ENCODE results near the gene HHIPL1.
A peak's percentile ranks its signal among the peaks of the same experiment; 100 is the strongest.

Gene HHIPL1

DNA sequence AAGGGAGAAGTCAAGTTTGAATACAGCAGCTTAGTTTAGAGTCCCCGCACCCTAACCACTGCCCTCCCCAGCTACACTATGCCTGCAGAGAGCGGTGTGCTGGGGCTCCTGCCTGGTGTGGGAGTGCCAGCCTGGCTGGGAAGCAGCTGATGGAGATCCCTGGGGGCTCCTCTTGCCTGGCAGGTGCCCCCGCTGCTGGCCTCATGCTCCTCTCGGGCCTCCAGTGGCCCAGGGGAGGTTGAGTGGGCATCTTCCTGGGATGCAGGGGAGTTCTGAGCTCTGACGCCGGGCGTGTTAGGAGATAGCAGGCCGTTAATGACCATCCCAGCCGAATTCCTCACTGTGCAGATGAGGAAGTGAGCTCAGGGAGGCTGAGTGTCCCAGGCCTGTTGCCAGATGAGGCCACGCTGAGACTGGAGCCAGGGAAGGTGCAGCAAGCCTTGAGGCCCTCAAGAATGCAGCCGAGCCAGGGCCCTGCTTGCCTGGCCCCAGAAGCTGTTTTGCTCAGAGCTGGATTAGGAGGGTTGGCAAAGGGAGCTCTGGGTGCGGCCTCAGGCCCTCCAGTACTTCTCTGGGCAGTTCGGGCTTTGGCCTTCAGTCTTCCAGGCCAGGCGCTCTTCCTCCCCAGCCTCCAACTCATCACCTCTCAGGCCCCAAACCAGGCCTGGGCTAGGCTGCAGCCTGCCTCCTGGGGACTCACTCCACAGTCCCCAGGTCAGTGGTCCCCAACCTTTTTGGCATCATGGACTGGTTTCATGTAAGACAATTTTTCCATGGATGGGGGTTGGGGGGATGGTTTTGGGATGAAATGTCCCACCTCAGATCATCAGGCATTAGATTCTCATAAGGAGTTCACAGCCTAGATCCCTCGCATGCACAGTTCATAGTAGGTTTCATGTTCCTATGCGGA is 32.6 kb downstream of the HHIPL1 start:
- no peak for DNase-seq

DNA sequence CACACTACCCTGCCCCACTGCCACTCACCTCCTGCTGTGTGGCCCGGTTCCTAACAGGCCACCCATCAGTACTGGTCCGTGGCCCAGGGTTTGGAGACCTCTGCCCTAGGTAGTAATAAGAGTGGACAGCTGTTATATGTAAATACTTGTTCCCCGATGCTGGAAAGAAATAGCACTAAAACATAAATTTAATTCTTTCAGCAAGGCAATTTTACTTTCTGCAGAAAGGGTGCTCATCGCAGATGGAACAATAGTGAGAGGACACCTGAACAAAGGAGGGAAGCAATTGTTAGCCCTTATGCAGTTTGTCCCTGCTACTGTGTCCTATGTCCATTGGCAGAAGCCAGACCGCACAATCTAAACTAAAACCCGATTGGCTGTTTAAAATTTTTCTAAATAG is 33.3 kb downstream of the HHIPL1 start:
- DNase-seq = no peak

GRCh38 chr14:99679111-99679510 is 34.2 kb downstream of the HHIPL1 start:
- no peak for DNase-seq

DNA sequence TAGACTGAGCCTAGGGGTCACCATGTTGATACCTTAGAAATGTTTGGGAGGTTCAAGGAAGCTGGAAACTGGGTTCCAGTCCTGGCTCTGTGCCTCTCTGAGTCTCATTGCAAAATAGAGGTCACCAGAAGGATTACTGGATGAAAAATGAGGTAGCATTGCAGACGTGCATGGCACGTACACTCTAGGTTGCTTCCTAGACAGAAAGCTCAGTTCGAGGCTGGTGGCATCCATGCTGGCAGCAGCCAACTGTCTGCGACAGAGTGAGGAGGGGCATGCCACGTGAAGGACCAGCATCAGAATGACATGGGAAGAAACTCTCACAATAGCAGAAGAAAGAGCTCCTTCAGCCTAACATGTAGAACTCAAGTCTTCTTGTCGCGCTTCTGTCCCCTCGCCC is 34.6 kb downstream of the HHIPL1 start:
- DNase-seq = no peak

DNA sequence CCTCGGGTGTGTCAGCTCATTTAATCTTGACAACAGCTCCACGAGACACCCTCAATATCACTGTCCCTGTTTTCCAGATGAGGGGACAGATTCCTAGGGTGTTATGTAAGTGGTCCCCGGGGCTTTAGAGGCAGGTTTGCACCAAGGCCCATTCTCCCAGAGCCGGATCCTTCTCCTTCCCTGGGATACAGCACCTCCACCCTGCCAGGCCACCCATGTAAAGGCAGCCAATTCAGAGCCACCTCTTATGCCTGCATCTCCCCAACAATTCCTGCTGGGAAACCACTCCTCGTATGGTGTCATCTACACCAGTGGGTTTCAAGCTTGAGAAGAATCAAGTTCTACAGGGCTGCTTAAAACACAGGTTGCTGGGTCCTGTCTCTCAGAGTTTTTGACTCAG is 35.1 kb downstream of the HHIPL1 start:
- DNase-seq = no peak

DNA sequence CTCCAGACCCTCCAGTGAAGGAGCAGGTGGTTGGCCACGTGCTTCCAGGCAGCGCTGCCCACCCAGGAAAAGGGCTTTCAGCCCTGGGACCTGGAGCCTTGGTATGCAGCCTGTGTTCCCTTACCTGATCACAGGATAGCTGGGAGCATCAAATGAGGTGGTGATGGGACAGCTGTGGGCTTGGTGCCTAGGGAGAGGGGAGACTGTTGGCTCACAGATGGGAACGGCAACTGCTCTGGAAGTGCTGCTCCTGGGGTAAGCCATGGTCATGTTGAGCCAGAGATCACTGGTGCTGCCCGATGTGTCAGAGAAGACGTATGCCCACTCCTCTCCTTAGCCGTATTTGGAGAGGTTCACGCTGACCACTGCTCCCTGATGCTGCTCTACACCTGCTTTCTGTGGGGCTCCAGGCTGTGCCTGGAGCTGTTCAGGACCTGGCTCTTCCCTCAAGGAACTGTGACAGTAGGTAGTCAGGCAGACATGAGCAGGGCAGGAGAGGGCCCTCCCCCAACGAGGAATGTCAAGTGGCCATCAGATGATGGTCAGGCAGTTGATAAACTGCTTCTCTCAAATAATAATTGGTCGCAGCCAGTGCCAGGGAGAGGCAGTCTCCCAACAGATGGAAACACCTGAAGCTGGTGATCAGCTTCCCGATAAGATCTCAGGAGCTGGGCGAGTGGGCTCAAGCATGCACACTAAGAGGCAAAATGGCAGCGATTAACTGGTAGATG is 36.3 kb downstream of the HHIPL1 start:
- no peak for DNase-seq

DNA sequence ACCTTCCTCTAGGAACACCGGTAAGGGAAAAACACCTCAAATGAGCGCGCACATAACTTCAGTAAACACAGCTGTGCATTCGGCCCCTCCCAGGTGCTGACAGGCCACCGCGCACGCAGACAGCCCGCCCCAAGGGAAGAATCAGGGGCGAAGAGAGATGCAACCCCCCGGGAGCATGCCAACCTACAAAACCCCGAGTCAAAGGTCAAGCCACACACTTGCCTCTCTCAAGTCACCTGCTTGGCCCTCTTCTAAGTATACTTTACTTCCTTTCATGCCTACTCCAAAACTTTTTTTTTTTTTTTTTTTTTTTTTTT is 36.9 kb downstream of the HHIPL1 start:
- DNase-seq = no peak

- no peak for DNase-seq
These were observed 38.1 kb downstream of the HHIPL1 start for GRCh38 chr14:99682809-99683618.

GRCh38 chr14:99683619-99684409 is 38.9 kb downstream of the HHIPL1 start, which contains the start of gene CYP46A1:
Gene CYP46A1, plus strand, starts transcription at chr14:99684298. Its CDS starts 120 bp downstream, at chr14:99684418.
- peak; percentile 78 to 95 for DNase-seq

DNA sequence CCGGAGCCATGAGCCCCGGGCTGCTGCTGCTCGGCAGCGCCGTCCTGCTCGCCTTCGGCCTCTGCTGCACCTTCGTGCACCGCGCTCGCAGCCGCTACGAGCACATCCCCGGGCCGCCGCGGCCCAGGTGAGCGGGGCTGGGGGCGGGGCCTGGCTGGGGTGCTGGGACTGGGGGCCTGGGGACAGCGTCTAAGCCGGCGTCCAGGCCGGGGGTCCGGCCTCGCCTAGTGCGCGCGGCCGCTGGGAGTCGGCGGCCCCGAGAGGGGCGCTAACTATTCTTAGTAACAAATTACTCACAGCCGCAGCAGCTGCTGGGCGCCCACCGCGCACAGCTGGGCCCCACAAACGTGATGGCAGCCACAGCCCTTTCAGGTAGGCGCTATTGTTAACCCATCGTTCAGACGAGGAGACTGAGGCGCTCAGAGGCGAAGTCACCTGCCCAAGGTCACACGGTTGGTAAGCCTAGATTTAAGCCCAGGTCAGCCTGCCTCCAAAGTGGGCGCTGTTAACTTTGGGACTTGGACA is 39.5 kb downstream of the HHIPL1 start:
- DNase-seq = no peak

GRCh38 chr14:99685151-99685591 is 40.2 kb downstream of the HHIPL1 start:
- DNase-seq = no peak

DNA sequence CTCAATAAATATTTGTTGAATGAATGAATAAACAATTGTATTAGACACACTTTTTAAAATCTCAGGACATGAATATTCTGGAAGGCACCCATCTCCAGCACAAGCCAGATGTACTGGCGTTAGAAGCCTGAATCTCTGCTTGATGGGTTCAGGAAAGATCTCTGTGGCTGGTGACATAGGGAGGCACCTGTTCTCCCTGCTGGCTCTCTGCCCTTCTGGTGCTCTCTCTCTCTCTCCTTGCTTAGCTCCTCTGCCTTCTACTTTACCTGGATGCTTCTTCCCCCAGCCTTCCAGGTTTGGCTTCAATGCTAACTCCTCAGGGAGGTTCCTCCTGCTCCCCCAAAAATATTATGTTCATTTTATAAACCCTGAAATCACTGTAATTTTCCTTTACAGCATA is 40.7 kb downstream of the HHIPL1 start:
- DNase-seq = no peak

GRCh38 chr14:99686557-99687283 is 41.8 kb downstream of the HHIPL1 start:
- DNase-seq = no peak

DNA sequence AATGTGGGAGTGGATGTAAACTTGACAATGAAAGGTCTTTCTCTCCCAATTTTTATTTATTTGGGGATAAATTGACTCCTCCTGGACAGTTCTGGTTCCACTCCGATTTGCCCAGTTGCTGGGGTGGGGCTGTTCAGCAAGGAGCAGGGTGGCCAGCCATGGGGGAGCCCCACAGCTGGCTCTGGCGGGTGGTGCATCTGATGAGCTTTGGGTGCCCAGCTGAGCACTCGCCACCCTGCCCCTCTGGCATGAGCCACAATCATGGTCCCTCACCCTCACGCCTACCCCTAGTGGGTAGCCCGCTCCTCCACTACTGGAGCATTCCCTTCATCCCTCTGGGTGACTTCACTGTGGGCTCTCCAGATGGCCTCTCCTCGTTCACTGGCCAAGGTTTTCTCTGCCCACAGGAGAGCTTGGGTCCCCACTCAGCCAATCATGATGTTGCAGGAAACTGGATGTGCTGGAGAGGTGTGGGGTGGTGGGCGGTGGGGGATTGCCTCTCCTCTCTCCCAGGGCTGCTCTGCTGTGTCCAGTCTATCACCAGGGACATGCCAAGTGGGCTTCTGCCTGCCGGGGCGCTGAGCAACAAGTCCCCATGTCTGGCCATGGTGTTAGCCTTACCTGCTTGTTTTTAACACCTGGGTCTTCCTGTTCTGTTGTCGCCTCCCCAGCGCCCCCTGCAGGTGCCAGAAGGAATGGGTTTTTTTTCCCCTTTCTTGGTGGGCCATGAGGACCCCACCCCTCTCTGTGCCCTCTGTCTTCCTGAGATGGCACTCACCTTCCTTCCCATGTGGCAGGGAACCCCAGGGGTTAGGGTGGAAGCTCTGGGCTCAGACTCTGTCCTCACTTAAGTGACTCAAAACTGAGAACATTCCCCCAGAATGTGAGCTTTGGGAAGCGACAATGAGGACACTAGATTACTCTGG is 42.6 kb downstream of the HHIPL1 start:
- no peak for DNase-seq

GRCh38 chr14:99688210-99688581 is 43.3 kb downstream of the HHIPL1 start:
- DNase-seq = no peak

- DNase-seq = no peak
These were observed 43.7 kb downstream of the HHIPL1 start for GRCh38 chr14:99688629-99689028.

- DNase-seq = no peak
These were observed 44.6 kb downstream of the HHIPL1 start for GRCh38 chr14:99689266-99690236.

GRCh38 chr14:99690636-99691035 is 45.7 kb downstream of the HHIPL1 start:
- no peak for DNase-seq
